Sigmoid colon (tissue), 4 donors: ENCODE data around the gene ZNF483.

Experiments used
- CTCF ChIP-seq, 4 experiments: fragments of 450-650 bp in 3 of 4; fragments of 200-600 bp in 1 of 4; IDR thresholded peaks; one replicate each; pipeline ENCODE4 v1.5.1; 2016 to 2019; ENCODE audit warnings: antibody characterized with exemption in 4 of 4, mild to moderate bottlenecking in 3 of 4, moderate library complexity in 2 of 4
- EP300 ChIP-seq, 4 donors: sonication (generic); formaldehyde crosslinking; IDR thresholded peaks; one replicate each; pipeline ENCODE4 v1.6.1; 2017; ENCODE audit warnings: antibody characterized with exemption in 4 of 4
- POLR2A ChIP-seq, 2 donors: fragments of 450-650 bp; IDR thresholded peaks; one replicate each; pipeline ENCODE4 v1.6.1; 2016; ENCODE audit warnings: antibody characterized with exemption in 2 of 2, mild to moderate bottlenecking in 2 of 2, moderate library complexity in 2 of 2
- POLR2AphosphoS5 ChIP-seq, 4 donors: sonication (generic); formaldehyde crosslinking; IDR thresholded peaks; one replicate each; pipeline ENCODE4 v1.6.1; 2017; ENCODE audit warnings: antibody characterized with exemption in 4 of 4

- TF ChIP-seq CTCF (IDR thresholded peaks at IDR 0.05) = no peak
- no peak for TF ChIP-seq POLR2A (IDR thresholded peaks at IDR 0.05)
- TF ChIP-seq POLR2AphosphoS5 (IDR thresholded peaks at IDR 0.05) = no peak
- TF ChIP-seq EP300 (IDR thresholded peaks at IDR 0.05) = no peak
These were observed 76.4 kb downstream of the ZNF483 start for GRCh38 chr9:111601237-111602018.
